Effector memory CD8-positive, alpha-beta T cell (primary cell): ENCODE data around the gene PHLDA1.

Source experiments
- ATAC-seq: fragments of 150-1000 bp; cut with Tn5 transposase; replicated peaks from 2 replicates; pipeline ENCODE4 v1.10.0; 2021; ENCODE audit warnings: mild to moderate bottlenecking, moderate library complexity
- DNase-seq, 3 experiments: peaks; one replicate each; pipeline ENCODE4 v3.0.0; 2021
- H3K27ac Mint-ChIP-seq, 2 donors: one replicate each; pipeline ENCODE4 v1.8.0; 2022; ENCODE audit warnings: mild to moderate bottlenecking in 2 of 2, mixed read lengths in 2 of 2, moderate library complexity in 2 of 2
- H3K27me3 Mint-ChIP-seq, 2 donors: one replicate each; pipeline ENCODE4 v1.8.0; 2022; ENCODE audit warnings: mixed read lengths in 2 of 2
- H3K36me3 Mint-ChIP-seq: one replicate; pipeline ENCODE4 v1.8.0; 2022; ENCODE audit warnings: mild to moderate bottlenecking, moderate library complexity, mixed read lengths; ENCODE audit not compliant: insufficient read depth
- H3K4me1 Mint-ChIP-seq, 2 donors: one replicate each; pipeline ENCODE4 v1.8.0; 2022; ENCODE audit warnings: low read depth in 2 of 2, mixed read lengths in 2 of 2
- H3K4me3 Mint-ChIP-seq, 2 donors: one replicate each; pipeline ENCODE4 v1.8.0; 2022; ENCODE audit warnings: mild to moderate bottlenecking in 2 of 2, mixed read lengths in 2 of 2, moderate library complexity in 2 of 2
- H3K9me3 Mint-ChIP-seq, 2 donors: one replicate each; pipeline ENCODE4 v1.8.0; 2022; ENCODE audit warnings: mixed read lengths in 2 of 2
- total RNA-seq, 9 experiments: gene quantifications; one replicate each; lab custom pipeline; 2026; lab: John Stamatoyannopoulos, UW

Gene PHLDA1
- total RNA-seq: 55.3 to 240 (median 89.3) reads per million in 9 experiments

DNA sequence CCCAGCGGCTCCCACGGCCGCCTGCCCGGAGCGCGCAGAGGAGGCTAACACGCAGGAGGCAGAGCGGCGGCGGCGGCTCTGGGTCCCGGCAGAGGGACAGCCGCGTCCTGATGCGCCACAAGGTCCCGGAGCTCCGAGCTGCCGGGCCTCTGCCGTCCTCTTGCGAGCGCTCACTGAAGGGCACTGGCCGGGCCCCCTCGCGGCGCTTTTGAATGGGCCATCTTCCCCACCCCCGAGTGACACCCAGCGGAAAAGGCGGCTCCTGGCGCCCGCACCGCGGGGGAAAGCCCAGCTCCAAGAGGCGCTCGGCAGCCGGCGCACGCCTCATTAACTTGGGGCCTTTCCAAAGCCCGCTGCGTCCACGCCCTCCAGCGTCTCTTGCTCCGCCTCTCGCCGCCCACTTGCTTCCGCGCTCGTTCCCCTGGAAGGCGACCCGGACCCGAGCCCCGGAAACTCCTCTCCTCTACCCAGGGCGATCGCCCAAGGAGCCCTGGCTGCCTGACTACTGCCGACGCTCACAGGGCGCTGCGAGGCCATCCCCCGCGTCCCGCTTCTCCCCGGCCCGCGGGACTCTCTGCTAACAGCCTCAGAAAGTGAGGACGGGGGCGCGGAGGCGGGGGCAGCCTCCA lies at the start of gene PHLDA1:
Gene PHLDA1, minus strand, starts transcription at position 363 of the 629 bp plus-strand sequence.
- Mint-ChIP-seq H3K27me3 (no peaks in the 10 kb centered on the region), H3K36me3 (peaks cover 37% of the 10 kb centered on the region), H3K27ac (peak within 1 kb of the TSS; percentile 98), H3K4me3 (peak within 1 kb of the TSS; percentile 95 to 97), H3K4me1 (peaks cover 17 to 25% of the 10 kb centered on the region in 2 donors), H3K9me3 (no peaks in the 10 kb centered on the region)
- peak; percentile 91 to 94 (median 91) for DNase-seq
- peak; percentile 79 for ATAC-seq

DNA sequence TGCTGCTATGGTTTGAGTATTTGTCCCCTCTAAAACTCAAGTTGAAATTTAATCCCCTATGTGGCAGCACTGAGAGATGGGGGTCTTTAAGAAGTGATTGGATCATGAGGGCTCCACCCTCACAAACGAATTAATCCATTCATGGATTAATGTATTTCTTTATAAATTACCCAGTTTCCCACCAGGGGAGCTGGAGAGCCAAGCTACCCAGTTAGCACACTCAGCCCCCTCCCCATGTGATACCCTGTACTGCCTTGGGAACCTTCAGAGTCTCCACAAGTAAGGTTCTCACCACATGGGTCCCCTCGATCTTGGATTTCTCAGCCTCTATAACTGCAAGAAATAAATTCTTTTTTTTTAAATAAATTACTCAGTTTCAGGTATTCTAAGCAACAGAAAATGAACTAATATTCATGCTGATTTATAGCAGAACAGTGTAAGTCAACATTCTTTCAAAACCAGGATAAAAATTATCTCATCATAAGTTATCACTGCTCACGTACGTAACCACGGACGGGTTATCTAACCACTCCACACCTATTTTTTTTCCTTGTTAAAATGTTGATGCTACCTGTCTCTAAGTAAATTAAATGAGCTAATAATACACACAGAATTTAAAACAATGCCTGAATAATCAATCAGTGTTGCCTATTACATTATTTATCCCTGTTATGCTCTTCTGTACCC lies 49.3 kb upstream of the PHLDA1 start:
- DNase-seq (no peak), ATAC-seq (no peak)
- Mint-ChIP-seq H3K4me1 (peaks cover 48 to 71% of the 10 kb centered on the region in 2 donors), H3K4me3 (no peak overlapping the region), H3K9me3 (no peaks in the 10 kb centered on the region), H3K27ac (no peak overlapping the region), H3K36me3 (peaks cover 45% of the 10 kb centered on the region), H3K27me3 (no peaks in the 10 kb centered on the region)

DNA sequence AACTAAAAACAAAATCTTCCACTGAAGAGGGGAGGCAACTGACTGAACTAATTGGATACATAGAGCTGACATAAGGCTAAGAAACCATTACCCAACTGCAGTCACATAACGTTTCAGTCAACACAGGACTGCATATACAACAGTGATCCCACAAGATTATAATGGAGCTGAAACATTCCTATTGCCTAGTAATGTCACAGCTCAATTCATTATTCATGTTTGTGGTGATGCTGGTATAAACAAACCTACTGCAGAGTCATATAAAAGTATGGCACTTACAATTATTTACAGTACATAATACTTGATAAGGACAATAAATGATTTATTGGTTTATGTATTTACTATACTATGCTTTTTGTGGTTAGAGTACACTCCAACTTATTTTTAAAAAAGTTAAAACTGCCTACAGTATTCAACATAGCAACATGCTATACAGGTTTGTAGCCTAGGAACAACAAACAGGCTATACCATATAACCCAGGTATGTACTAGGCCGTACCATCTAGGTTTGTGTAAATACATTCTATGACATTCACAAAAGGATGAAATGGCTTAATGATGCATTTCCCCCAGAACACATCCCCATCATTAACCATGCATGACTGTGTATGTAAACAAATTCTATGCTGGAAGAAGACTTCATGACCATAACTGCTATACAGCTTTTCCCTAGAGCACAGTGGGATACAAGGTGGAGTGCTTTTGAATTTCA lies 48.6 kb upstream of the PHLDA1 start:
- Mint-ChIP-seq H3K4me1 (peaks cover 46 to 67% of the 10 kb centered on the region in 2 donors), H3K36me3 (peaks cover 43% of the 10 kb centered on the region), H3K27ac (no peak overlapping the region), H3K9me3 (no peaks in the 10 kb centered on the region), H3K27me3 (no peaks in the 10 kb centered on the region), H3K4me3 (no peak overlapping the region)
- ATAC-seq: no peak
- no peak for DNase-seq

DNA sequence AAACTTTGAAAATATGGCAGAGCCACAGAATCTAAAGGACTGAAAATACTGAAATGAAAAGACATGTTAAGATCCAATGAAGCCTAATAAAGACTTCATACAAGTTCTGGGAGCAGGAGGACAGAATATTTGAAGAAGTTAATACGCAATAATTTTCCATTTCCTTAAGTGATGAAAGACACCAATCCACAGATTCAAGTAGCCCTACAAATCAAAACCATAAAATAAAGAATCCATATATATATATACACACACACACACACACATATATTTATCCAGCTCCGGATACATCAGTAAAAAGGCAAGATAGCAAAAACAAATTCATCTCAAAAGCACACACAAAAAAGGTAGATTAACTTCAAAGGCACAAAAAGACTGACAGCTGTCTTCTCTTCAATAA lies 47.2 kb upstream of the PHLDA1 start:
- Mint-ChIP-seq H3K4me3 (peak overlapping the region in 1 of 2 donors; percentile 12), H3K9me3 (no peaks in the 10 kb centered on the region), H3K27ac (no peak overlapping the region), H3K4me1 (peaks cover 44 to 68% of the 10 kb centered on the region in 2 donors), H3K27me3 (no peaks in the 10 kb centered on the region), H3K36me3 (peaks cover 28% of the 10 kb centered on the region)
- ATAC-seq (no peak), DNase-seq (no peak)

DNA sequence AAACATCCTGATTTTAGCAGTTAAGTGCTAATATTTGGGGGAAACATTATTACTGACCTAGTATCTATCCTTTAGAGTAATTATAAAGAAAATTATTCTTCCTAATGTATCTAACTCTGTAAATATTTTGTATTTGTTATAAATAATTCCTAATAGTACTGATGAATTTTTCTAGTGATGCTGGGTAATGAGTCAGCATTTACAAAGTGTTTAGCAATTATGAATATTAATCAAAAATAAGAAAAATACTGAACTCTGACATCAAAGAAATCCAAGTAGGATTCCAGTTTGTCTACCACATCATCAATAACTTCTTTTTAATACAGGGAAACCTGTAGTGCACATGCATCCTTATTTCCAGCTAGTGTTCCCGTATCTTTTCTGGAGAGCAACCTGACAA lies 43.9 kb upstream of the PHLDA1 start:
- DNase-seq (no peak), ATAC-seq (no peak)
- Mint-ChIP-seq H3K4me3 (no peak overlapping the region), H3K36me3 (peaks cover 27% of the 10 kb centered on the region), H3K27me3 (no peaks in the 10 kb centered on the region), H3K27ac (no peak overlapping the region), H3K9me3 (no peaks in the 10 kb centered on the region), H3K4me1 (peaks cover 36 to 67% of the 10 kb centered on the region in 2 donors)

DNA sequence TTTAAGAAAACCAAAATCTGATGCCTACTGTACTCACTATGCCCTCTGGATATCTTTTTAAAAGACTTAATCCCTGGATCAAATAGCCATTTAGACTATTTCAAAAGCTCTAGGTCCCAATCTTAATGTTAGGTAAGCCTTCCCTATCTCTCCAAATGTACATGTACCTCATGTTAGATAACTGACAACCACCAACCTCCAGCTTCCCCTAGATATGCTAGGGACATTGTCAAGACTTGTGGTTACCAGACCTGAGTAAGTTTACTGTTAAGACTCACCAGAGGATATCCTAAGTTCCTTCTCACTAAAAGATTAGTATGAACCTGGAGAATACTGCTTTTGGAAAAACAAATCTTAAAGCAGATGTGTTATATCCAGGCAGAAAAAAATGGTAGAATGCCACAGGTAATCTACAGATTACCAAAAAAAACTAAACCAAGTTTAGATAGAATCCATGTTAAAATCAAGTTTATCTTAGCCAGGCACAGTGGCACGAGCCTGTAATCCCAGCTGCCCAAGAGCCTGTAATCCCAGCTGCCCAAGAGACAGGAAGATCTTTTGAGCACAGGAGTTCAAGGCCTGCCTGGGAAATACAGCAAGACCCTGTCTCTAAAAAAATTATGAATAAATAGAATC lies 43.2 kb upstream of the PHLDA1 start:
- DNase-seq (no peak), ATAC-seq (peak; percentile 36)
- Mint-ChIP-seq H3K4me1 (peaks cover 34 to 66% of the 10 kb centered on the region in 2 donors), H3K4me3 (peak overlapping the region in 1 of 2 donors; percentile 3), H3K27ac (no peak overlapping the region), H3K9me3 (no peaks in the 10 kb centered on the region), H3K27me3 (no peaks in the 10 kb centered on the region), H3K36me3 (peaks cover 30% of the 10 kb centered on the region)

DNA sequence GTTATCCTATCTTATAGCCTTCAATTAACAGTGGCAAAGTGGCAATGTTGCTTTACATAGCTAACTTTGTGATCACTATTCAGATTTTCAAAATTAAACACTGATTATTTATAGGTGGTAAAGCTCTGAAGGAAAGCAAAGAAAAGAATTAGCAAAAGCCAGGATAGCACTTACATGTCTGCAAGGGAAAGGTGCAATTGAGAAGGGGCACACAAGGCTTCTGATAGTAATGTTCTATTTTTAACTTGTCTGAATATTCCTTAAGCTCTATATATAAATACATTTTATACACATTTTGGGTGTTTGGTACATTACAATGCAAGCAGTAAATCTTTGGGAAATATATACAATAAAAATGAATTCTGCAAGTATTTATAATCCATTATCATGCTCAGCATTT lies 42.0 kb upstream of the PHLDA1 start:
- Mint-ChIP-seq H3K27me3 (no peaks in the 10 kb centered on the region), H3K27ac (peak overlapping the region in 1 of 2 donors; percentile 11), H3K9me3 (no peaks in the 10 kb centered on the region), H3K4me3 (no peak overlapping the region), H3K36me3 (peaks cover 30% of the 10 kb centered on the region), H3K4me1 (peaks cover 31 to 63% of the 10 kb centered on the region in 2 donors)
- no peak for DNase-seq
- ATAC-seq: no peak

DNA sequence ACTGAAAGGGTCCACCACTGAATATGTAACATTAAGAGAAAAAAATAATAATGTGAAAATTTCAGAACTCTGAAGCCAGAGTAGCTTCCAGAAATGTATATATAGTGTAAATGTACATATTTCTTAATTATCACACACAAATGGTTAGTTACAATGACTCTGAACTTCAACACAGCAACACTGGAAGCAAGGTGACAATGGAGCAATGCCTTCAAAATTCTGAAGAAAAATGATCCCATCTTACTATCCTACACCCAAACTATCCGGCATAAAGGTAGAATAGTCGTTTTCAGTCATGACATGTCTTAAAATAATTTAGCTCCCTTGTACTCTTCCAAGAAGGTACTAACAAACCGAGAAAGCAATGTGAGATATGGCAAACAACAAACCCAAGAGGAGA lies 41.0 kb upstream of the PHLDA1 start:
- DNase-seq (no peak), ATAC-seq (no peak)
- Mint-ChIP-seq H3K27me3 (no peaks in the 10 kb centered on the region), H3K4me3 (no peak overlapping the region), H3K4me1 (peaks cover 31 to 67% of the 10 kb centered on the region in 2 donors), H3K9me3 (no peaks in the 10 kb centered on the region), H3K27ac (peak overlapping the region in 1 of 2 donors; percentile 4), H3K36me3 (peaks cover 28% of the 10 kb centered on the region)

DNA sequence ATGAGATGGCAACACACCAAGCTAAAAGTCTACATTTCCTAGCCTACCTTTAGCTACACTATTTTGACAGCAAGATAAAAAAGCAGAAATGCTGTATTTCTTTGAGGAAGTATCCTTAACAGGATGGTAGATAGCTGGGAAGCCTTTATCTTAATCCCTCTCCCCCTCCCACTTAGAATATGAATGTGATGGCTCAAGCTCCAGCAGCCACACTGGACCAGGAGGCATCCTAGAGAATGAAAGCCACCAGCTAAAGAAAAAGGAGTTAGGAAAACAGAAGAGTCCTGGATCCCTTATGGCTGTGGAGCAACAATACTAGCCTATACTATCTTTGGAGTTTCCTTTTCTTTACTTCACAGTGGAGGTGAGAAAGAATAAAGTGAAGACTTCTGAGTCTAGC lies 37.8 kb upstream of the PHLDA1 start:
- ATAC-seq (no peak), DNase-seq (no peak)
- Mint-ChIP-seq H3K27ac (peak overlapping the region in 1 of 2 donors; percentile 5), H3K36me3 (peaks cover 43% of the 10 kb centered on the region), H3K4me1 (peaks cover 19 to 53% of the 10 kb centered on the region in 2 donors), H3K27me3 (no peaks in the 10 kb centered on the region), H3K4me3 (no peak overlapping the region), H3K9me3 (peaks cover 6 to 12% of the 10 kb centered on the region in 2 donors)

DNA sequence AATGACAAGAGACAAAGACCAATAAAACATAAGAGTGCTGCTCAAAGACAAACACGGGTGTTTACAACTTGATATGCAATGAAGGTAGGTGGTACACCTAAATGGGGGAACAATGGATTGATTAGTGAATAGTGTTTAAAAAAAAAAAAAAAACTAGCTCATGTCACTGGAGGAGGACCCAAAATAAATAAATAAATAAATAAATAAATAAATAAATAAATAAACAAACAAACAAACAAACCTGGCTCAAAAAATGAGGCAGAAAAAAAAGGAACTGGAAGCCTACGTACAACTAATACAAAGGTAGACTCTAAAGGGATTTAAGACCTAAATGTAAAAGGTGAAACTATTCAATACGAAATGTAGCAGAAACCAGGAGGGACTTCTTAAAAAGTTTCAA lies 34.3 kb upstream of the PHLDA1 start:
- Mint-ChIP-seq H3K9me3 (peaks cover 6 to 12% of the 10 kb centered on the region in 2 donors), H3K27me3 (no peaks in the 10 kb centered on the region), H3K36me3 (peaks cover 66% of the 10 kb centered on the region), H3K4me1 (peaks cover 13 to 51% of the 10 kb centered on the region in 2 donors), H3K4me3 (no peak overlapping the region), H3K27ac (no peak overlapping the region)
- DNase-seq (no peak), ATAC-seq (no peak)

DNA sequence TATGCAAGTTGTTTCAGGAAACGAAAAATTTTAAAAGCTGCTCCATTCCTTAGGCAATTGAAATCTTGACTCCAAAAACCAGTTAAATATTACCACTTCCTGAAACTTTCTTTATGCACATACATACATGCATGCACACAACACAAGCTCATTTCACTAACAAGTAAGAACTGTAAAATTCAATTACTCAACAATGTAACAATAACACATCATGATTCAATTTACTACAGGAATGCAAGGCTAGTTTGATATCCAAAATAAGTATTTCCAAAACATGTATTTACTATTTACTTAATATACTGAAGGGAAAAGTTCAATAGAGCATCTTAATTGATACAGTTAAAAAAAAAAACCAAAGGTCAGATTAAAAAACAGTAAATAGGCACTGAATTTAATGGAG lies 33.3 kb upstream of the PHLDA1 start:
- H3K27me3 Mint-ChIP-seq: no peaks in the 10 kb centered on the region
- no peak for ATAC-seq
- H3K36me3 Mint-ChIP-seq: peaks cover 63% of the 10 kb centered on the region
- H3K27ac Mint-ChIP-seq: no peak overlapping the region
- peaks cover 10 to 49% of the 10 kb centered on the region in 2 donors for H3K4me1 Mint-ChIP-seq
- no peak overlapping the region for H3K4me3 Mint-ChIP-seq
- DNase-seq: no peak
- H3K9me3 Mint-ChIP-seq: peaks cover 6 to 12% of the 10 kb centered on the region in 2 donors

DNA sequence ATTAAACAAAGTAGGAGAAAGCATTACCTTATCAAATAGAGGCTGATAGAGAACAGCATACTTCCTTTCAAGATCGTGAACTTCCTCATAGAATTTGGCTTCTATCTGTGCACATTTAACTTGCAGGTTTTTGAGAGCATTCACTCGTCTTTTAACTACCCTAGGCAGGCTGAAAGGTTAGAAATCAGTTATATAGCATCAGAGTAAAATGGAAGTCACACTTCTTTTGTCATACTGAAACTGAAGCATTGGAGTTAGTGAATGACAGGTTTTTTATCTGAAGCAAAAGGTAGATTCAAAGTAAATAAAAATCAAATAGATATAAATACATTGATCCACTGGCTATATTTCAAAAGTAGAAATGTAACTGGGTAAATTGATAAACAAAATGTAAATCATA lies 28.5 kb upstream of the PHLDA1 start:
- no peak for DNase-seq
- no peak overlapping the region for H3K4me3 Mint-ChIP-seq
- H3K9me3 Mint-ChIP-seq: peaks cover 3 to 5% of the 10 kb centered on the region in 2 donors
- H3K27me3 Mint-ChIP-seq: no peaks in the 10 kb centered on the region
- ATAC-seq: no peak
- H3K4me1 Mint-ChIP-seq: peaks cover 2 to 27% of the 10 kb centered on the region in 2 donors
- peaks cover 89% of the 10 kb centered on the region for H3K36me3 Mint-ChIP-seq
- H3K27ac Mint-ChIP-seq: peak overlapping the region in 1 of 2 donors; percentile 85

DNA sequence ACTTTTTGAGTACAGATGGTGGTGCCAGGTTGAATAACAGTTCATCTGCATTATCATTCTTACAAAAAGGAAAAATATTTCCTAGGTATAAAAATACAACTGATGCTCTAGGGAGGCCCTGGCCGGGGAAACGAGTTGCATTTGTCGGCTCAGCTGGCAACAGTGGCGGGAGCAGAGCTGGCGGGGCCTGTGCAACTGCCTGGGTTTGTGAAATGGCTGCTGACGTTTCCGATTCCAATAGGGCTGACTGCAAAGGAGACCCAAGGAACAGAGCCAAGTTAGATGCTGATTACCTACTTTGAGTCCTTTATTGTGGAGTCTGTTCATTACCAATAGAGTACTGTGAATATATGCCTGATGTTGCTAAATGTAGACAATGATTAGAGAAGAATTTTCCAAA lies 25.8 kb upstream of the PHLDA1 start:
- H3K36me3 Mint-ChIP-seq: peaks cover 88% of the 10 kb centered on the region
- no peak overlapping the region for H3K4me3 Mint-ChIP-seq
- H3K4me1 Mint-ChIP-seq: peaks cover 0 to 13% of the 10 kb centered on the region in 2 donors
- ATAC-seq (no peak), DNase-seq (no peak)
- no peaks in the 10 kb centered on the region for H3K9me3 Mint-ChIP-seq
- no peaks in the 10 kb centered on the region for H3K27me3 Mint-ChIP-seq
- peak overlapping the region in 1 of 2 donors; percentile 2 for H3K27ac Mint-ChIP-seq
